HG03565 (cell line): Measurements from ENCODE around the gene ARIH2.

ENCODE experiments used
- ATAC-seq: cut with Tn5 transposase; IDR thresholded peaks from one replicate; pipeline ENCODE4 v1.9.1; 2021; ENCODE audit warnings: mild to moderate bottlenecking, moderate library complexity; ENCODE audit not compliant: unreplicated experiment

ARIH2 gene

GRCh38 chr3:48970586-48970985 is 51.9 kb downstream of the ARIH2 start:
- no peak for ATAC-seq

GRCh38 chr3:48974076-48974864 is 55.6 kb downstream of the ARIH2 start:
- ATAC-seq: no peak

- ATAC-seq: no peak
Observed at GRCh38 chr3:48979451-48979850, 60.8 kb downstream of the ARIH2 start.

GRCh38 chr3:48980295-48980694 is 61.7 kb downstream of the ARIH2 start:
- ATAC-seq: no peak

GRCh38 chr3:48982016-48982415 is 63.4 kb downstream of the ARIH2 start:
- ATAC-seq: no peak

- no peak for ATAC-seq
Observed at GRCh38 chr3:48982686-48983085, 64.0 kb downstream of the ARIH2 start.

GRCh38 chr3:48983096-48983495 is 64.5 kb downstream of the ARIH2 start:
- ATAC-seq: no peak

GRCh38 chr3:48984663-48985062 is 66.0 kb downstream of the ARIH2 start:
- ATAC-seq: no peak

GRCh38 chr3:48985831-48986376 is 67.3 kb downstream of the ARIH2 start:
- ATAC-seq: no peak

GRCh38 chr3:48989126-48989795 is 70.6 kb downstream of the ARIH2 start:
- no peak for ATAC-seq

GRCh38 chr3:48989796-48990635 is 71.4 kb downstream of the ARIH2 start, which contains the start of gene P4HTM:
Gene P4HTM (plus strand): TSS chr3:48990241. CDS start chr3:48990257, 16 bp downstream.
- no peak for ATAC-seq

- ATAC-seq: no peak
Observed at GRCh38 chr3:48990636-48991469, 72.2 kb downstream of the ARIH2 start.

GRCh38 chr3:48991851-48992545 is 73.4 kb downstream of the ARIH2 start:
- no peak for ATAC-seq

- ATAC-seq: no peak
Observed at GRCh38 chr3:48993834-48994233, 75.2 kb downstream of the ARIH2 start.

GRCh38 chr3:48996640-48997039 is 78.0 kb downstream of the ARIH2 start:
- ATAC-seq: no peak

- ATAC-seq: no peak
Observed at GRCh38 chr3:48997102-48997635, 78.5 kb downstream of the ARIH2 start.

- no peak for ATAC-seq
Observed at GRCh38 chr3:48997714-48998637, 79.3 kb downstream of the ARIH2 start.
